Small intestine (tissue), 7 donors: ENCODE results near the gene MAGEB17. TPM values are rescaled to one million over a fixed set of nuclear protein-coding genes. Genes with fewer than 3 reads are reported as not detected.

Experiments
- DNase-seq, 2 donors: peaks; one replicate each; pipeline versions ENCODE4 v3.0.0 to v3.0.0-alpha.2; 2013
- FAIRE-seq: peaks from 2 replicates; lab custom pipeline; 2012; peaks lifted over from hg19 to GRCh38; lab: Jason Lieb, UNC
- H3K27ac ChIP-seq, 3 donors: one replicate each; pipeline ENCODE4 v1.5.1; 2013; ENCODE audit warnings: low read length in 2 of 3, mild to moderate bottlenecking in 2 of 3, control low read depth in 1 of 3, inconsistent platforms in 1 of 3, low read depth in 1 of 3, moderate library complexity in 1 of 3
- H3K27me3 ChIP-seq, 3 donors: one replicate each; pipeline ENCODE4 v1.6.1; 2013; ENCODE audit warnings: low read length in 3 of 3, inconsistent platforms in 1 of 3; ENCODE audit not compliant: control insufficient read depth in 3 of 3, insufficient read depth in 3 of 3
- H3K36me3 ChIP-seq, 3 donors: one replicate each; pipeline ENCODE4 v1.6.1; 2013; ENCODE audit warnings: low read length in 3 of 3, inconsistent platforms in 1 of 3, low read depth in 1 of 3, mild to moderate bottlenecking in 1 of 3, moderate library complexity in 1 of 3; ENCODE audit not compliant: control insufficient read depth in 3 of 3, insufficient read depth in 2 of 3
- H3K4me1 ChIP-seq, 3 donors: one replicate each; pipeline ENCODE4 v1.6.1; 2013; ENCODE audit warnings: low read length in 2 of 3, inconsistent platforms in 1 of 3, low read depth in 1 of 3, mild to moderate bottlenecking in 1 of 3, moderate library complexity in 1 of 3; ENCODE audit not compliant: control insufficient read depth in 3 of 3, insufficient read depth in 2 of 3
- H3K4me3 ChIP-seq, 3 donors: one replicate each; pipeline ENCODE4 v1.5.1; 2013; ENCODE audit warnings: low read length in 3 of 3, control low read depth in 1 of 3, inconsistent platforms in 1 of 3, low read depth in 1 of 3, mild to moderate bottlenecking in 1 of 3, moderate library complexity in 1 of 3
- H3K9me3 ChIP-seq, 2 donors: one replicate each; pipeline ENCODE4 v1.6.1; 2013; ENCODE audit warnings: low read depth in 1 of 2, low read length in 1 of 2; ENCODE audit not compliant: control insufficient read depth in 2 of 2, insufficient read depth in 1 of 2
- WGBS, 3 donors: extraction: QIAGEN DNeasy Blood & Tissue Kit; methylation state at CpG; one replicate each; pipeline ENCODE4 v1.1.7; 2013; 5-methylcytosine and 5-hydroxymethylcytosine counted together
- polyA plus RNA-seq, 4 donors: library from polyadenylated mRNA; stranded (reverse) in 3 of 4; unstranded in 1 of 4; fragments of 200-250 nt in 3 of 4; fragments of 120-200 nt in 1 of 4; gene quantifications; one replicate each; pipeline versions ENCODE4 v1.2.1 to v1.2.3, GENCODE V29; 2013
- donor health status: healthy with polysubstance abuse.
- donor health status: control.
- donor health status: control.
- donor health status: Bipolar disorder and iron deficiency.
- donor health status: healthy.

The MAGEB17 gene
- polyA plus RNA-seq, 4 donors = not detected

DNA sequence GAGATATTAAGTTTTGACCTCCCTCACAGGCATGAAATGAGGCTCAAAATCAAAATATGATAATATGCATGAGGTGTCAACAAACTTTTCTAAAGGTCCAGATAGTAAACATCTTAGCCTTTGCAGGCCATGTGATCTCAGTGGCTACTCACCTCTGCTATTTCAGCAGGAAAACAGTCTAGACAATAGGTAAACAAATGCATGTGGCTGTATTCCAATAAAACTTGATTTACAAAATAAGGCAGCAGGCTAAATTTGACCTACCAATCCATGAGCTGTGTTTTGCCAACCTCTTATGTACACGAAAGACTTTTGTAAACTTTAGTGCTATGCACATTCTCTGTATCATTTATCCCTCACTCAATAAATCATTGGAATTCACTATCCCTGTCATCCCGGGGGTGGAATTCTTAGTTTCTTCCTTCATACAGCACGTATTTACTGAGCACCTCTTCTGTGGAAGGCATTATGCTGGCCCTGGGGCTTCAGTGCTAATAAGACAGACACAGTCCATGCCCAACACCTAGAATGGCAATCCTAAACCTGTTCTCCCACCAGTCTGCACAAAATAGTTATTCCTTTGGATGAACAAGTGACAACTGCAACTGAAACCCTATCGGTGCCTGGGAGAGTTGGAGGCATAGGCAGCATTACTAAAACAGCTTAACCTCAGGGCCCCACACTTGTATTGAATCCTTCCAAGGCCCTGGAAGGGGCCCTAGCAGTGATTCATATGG is 19.9 kb downstream of the MAGEB17 start:
- no peak for DNase-seq
- no peak overlapping the region for H3K4me3 ChIP-seq
- H3K4me1 ChIP-seq = no peaks in the 10 kb centered on the region
- WGBS, 3 donors = 57 to 74% (median 60%) methylated on average over 4 of the region's 4 CpGs
- peaks cover 0 to 1% of the 10 kb centered on the region in 2 donors for H3K9me3 ChIP-seq
- H3K27ac ChIP-seq = no peak overlapping the region
- no peak for FAIRE-seq
- no peaks in the 10 kb centered on the region for H3K36me3 ChIP-seq
- no peaks in the 10 kb centered on the region for H3K27me3 ChIP-seq

DNA sequence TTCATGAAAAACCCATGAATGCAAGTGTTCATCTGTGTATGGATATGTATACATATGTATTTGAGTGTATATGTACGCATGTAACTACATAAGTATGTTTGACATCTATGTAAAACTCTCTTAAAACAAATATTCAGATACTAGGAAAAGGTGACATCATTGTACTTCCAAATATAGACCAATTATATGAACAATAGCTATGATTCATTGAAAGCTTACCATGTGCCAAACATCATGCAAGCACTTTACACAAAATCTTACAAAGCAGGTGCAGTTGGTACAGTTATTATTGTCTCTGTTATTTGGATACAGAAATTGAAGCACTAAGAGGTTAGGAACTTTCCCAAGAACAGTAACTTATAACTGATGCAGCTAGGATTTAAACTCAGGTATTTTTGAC is 21.4 kb downstream of the MAGEB17 start:
- WGBS, 3 donors = 17 to 83% (median 37%) methylated on average over 1 of the region's 1 CpG
- no peaks in the 10 kb centered on the region for H3K27me3 ChIP-seq
- DNase-seq (no peak), FAIRE-seq (no peak)
- H3K9me3 ChIP-seq = peaks cover 0 to 1% of the 10 kb centered on the region in 2 donors
- no peaks in the 10 kb centered on the region for H3K4me1 ChIP-seq
- no peak overlapping the region for H3K27ac ChIP-seq
- H3K4me3 ChIP-seq = no peak overlapping the region
- H3K36me3 ChIP-seq = no peaks in the 10 kb centered on the region

DNA sequence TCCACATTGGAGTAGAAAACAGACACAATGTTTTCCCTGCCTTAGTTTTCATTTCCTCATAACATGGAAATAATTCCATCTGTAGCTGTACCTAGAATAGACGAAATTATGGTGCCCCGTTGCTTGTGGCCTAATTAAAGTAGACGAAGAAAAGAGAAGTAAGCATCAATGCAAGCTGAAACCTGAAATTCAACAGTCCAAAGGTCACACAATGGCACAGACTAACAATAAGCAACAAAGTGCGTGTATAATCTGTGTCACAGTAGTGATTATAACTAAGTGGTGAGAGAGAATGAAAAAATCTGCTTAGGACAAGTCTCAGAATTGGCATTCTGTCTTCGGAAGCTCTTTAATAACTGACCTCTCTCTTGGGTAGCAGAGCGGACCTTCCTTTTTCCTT is 24.3 kb downstream of the MAGEB17 start:
- no peak overlapping the region for H3K27ac ChIP-seq
- peak; percentile 51 to 57 for DNase-seq
- no peak for FAIRE-seq
- no peak overlapping the region for H3K4me3 ChIP-seq
- H3K9me3 ChIP-seq = peaks cover 0 to 1% of the 10 kb centered on the region in 2 donors
- 26 to 70% (median 49%) methylated on average over 6 of the region's 6 CpGs for WGBS, 3 donors
- H3K36me3 ChIP-seq = no peaks in the 10 kb centered on the region
- no peaks in the 10 kb centered on the region for H3K4me1 ChIP-seq
- no peaks in the 10 kb centered on the region for H3K27me3 ChIP-seq

DNA sequence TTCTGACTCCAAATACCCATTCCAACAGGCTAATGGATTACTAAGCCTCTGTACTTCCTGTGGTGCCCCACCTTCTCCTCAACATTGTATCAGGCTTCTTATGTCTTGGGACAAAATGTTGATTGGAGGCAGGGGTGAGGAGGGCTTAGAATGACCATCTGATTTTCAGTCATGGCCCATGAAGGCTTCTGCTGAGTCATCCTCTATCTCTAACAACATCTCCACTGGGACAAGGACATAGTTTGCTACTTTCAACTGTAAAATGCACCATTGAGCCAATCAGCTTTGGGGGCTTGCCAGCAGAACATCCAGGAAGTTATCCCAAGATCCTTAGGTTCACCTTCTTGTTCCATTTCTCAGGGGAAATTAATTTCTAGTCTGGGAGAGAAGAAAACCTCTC is 29.5 kb downstream of the MAGEB17 start:
- Histone ChIP-seq H3K27me3 (no peaks in the 10 kb centered on the region), H3K36me3 (no peaks in the 10 kb centered on the region), H3K4me1 (no peaks in the 10 kb centered on the region), H3K9me3 (no peaks in the 10 kb centered on the region), H3K27ac (no peak overlapping the region), H3K4me3 (no peak overlapping the region)
- DNase-seq = no peak
- FAIRE-seq = no peak

DNA sequence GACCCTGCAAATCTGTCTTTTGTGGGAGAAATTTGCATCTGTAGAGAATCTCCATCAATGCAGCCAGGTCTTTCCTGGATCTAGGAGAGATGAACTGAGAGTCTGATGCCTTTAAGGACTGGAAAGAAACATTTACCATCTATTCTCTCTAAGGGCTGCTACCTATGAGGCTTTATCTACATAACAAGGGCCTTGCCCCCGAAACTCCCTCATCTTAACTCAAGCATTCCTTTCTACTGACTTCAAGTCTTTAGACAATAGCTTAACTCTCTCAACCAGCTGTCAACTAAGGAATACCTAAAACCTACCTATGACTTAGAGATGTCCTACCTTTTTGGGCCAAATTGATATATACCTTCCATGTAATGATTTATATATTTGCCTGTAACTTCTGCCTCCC is 32.1 kb downstream of the MAGEB17 start:
- Histone ChIP-seq H3K9me3 (no peaks in the 10 kb centered on the region), H3K27ac (no peak overlapping the region), H3K27me3 (no peaks in the 10 kb centered on the region), H3K4me1 (no peaks in the 10 kb centered on the region), H3K4me3 (no peak overlapping the region), H3K36me3 (no peaks in the 10 kb centered on the region)
- FAIRE-seq = no peak
- 69 to 75% (median 75%) methylated on average over 1 of the region's 1 CpG for WGBS, 3 donors
- DNase-seq = no peak

DNA sequence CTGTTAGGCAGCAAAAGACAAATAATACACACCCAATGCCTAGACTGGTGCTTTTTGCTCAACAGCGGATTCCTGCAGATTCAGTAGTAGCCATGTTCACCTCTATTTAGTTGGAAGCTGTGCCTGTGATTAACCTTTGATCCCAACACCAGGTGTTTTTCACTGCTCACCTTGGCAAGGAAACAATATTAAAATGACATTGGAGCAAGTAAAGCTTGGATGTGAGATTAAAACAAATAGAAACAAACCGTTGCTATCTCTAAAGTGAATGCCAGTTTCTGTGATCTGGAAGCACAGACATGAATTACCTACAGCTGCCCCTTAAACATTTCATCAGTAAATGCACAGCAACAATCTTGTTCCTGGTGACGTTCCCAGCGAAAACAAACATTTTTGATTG is 35.7 kb downstream of the MAGEB17 start:
- WGBS, 3 donors = 11 to 50% (median 36%) methylated on average over 4 of the region's 4 CpGs

DNA sequence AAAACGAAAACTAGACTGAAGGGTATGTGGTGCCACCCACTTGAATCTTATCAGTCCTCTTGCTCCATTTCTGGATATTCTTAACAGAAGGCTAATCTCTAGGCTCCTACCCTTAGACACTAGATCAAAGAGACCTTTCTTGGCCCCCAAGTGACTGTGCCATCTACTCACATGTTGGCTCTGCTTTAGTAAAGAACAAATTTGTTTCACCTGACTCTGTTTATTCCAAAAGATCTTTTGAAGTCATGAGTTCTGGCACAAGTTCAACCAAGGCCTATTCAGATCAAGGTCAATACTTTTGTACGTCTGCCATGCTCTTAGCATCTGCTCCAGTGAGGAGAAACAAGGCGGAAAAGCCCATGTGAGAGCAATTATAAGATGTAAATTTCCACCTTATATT is 37.3 kb downstream of the MAGEB17 start:
- no peaks in the 10 kb centered on the region for H3K27me3 ChIP-seq
- H3K27ac ChIP-seq = no peak overlapping the region
- H3K4me3 ChIP-seq = no peak overlapping the region
- no peaks in the 10 kb centered on the region for H3K36me3 ChIP-seq
- no peaks in the 10 kb centered on the region for H3K4me1 ChIP-seq
- DNase-seq (no peak), FAIRE-seq (no peak)
- WGBS, 3 donors = 30 to 67% (median 51%) methylated on average over 3 of the region's 3 CpGs
- no peaks in the 10 kb centered on the region for H3K9me3 ChIP-seq

More for the DNA sequence above, 35.7 kb downstream of the MAGEB17 start:
- Histone ChIP-seq H3K36me3 (no peaks in the 10 kb centered on the region), H3K27ac (no peak overlapping the region), H3K4me1 (no peaks in the 10 kb centered on the region), H3K27me3 (no peaks in the 10 kb centered on the region), H3K4me3 (no peak overlapping the region), H3K9me3 (no peaks in the 10 kb centered on the region)
- DNase-seq = peak; percentile 42 to 71
- FAIRE-seq = no peak

DNA sequence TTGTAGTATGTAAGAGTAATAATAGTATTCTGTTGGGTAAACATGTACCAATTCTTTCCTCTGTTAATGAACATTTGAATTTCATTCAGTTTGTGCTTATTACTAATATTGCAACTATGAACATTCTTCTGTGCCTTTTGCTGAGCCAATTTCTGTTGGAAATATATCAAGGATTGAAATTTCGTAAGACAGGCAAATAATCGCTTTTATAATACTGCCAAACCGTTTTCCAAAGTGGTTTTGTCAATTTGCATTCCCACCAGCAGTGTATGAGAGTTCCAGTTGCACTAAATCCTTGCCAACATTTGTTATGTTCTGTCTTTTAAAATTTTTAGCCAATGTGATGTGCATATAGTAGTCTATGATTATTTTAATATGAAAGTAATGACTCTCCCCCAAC is 38.6 kb downstream of the MAGEB17 start:
- Histone ChIP-seq H3K4me1 (no peaks in the 10 kb centered on the region), H3K9me3 (no peaks in the 10 kb centered on the region), H3K27ac (no peak overlapping the region), H3K27me3 (no peaks in the 10 kb centered on the region), H3K4me3 (no peak overlapping the region), H3K36me3 (no peaks in the 10 kb centered on the region)
- DNase-seq (no peak), FAIRE-seq (no peak)
- WGBS, 3 donors = 57 to 82% (median 63%) methylated on average over 3 of the region's 3 CpGs

DNA sequence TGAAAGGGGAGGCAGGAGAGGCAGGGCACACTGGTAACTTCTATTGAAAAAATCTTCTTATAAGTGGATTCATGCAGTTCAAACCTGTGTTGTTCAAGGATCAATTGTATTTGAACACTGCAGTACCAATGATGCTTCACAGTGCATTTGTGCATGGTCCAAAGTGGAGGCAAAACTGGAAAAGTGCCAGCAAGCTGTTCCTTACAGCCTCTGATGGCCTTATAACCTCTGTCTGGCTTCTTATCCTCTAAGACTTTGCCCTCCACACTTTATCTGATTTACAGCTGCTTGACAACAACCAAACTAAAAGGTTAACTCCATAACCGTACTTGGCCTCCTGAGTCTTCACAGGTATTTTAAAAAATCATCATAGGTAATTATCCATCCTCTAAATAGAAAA is 40.4 kb downstream of the MAGEB17 start:
- no peak overlapping the region for H3K27ac ChIP-seq
- no peaks in the 10 kb centered on the region for H3K4me1 ChIP-seq
- H3K36me3 ChIP-seq = no peaks in the 10 kb centered on the region
- H3K27me3 ChIP-seq = no peaks in the 10 kb centered on the region
- no peak overlapping the region for H3K4me3 ChIP-seq
- no peaks in the 10 kb centered on the region for H3K9me3 ChIP-seq
- DNase-seq = peak; percentile 61 to 84
- FAIRE-seq = no peak
- 18 to 59% (median 38%) methylated on average over 1 of the region's 1 CpG for WGBS, 3 donors
